ENCODE results near the gene TNFRSF1B. TPM values are rescaled to one million over a fixed set of nuclear protein-coding genes. Genes with fewer than 3 reads are reported as not detected.

The TNFRSF1B gene
- total RNA-seq, 2 donors from 2014 or later, result 17.0 to 25.6 TPM

GRCh38 chr1:12173631-12174121, 6.9 kb downstream of the TNFRSF1B start:
- no peak for TF ChIP-seq CTCF (IDR thresholded peaks at IDR 0.05)
- no peaks in the 10 kb centered on the region for H3K36me3 ChIP-seq
- no peak for DNase-seq (ENCODE audit: low spot score)
- no peaks in the 10 kb centered on the region for H3K27me3 ChIP-seq
- peaks cover 0 to 94% of the 10 kb centered on the region in 2 donors for H3K4me1 ChIP-seq
- H3K9me3 ChIP-seq, result no peaks in the 10 kb centered on the region
- peak overlapping the region; percentile 54 to 59 for H3K27ac ChIP-seq
- no peak overlapping the region for H3K4me3 ChIP-seq

GRCh38 chr1:12174924-12175810, 8.4 kb downstream of the TNFRSF1B start:
- H3K4me1 ChIP-seq, result peaks cover 0 to 94% of the 10 kb centered on the region in 2 donors
- H3K27ac ChIP-seq, result peak overlapping the region; percentile 59 to 71
- H3K4me3 ChIP-seq, result no peak overlapping the region

DNA sequence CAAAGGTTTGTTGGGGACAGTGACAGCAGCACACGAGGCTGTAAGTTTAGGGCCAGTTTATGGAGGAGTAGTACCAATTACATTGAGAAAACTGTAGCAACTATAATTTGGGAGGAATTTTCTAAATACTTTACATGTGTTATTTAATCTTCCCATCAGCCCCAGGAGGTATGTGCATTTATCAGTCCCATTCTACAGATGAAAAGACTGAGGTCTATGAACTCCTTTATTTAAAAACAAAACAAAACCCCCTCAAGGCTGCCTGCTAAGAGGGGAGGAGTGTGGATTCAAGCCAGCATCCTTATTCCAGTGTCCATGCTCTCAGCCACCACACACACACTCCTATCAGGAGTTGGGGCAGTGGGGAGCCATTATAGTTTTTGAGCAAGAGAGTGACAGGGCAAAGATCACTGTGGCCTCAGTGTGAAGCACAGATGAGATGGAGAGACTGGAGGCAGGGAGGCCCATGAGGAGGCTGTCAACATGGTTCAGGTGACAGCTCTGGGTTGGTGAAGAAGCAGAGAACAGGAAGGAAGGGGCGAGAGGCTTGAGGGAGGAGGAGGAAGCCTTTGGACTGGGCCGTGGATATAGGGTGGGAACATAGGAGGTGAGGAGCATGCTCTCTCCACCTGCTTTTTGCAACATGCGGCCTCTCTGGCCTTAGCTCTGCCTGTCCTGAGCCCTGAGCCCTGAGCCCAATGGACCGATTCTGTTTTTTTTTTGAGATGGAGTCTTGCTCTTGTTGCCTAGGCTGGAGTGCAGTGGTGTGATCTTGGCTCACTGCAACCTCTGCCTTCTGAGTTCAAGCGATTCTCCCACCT, 9.7 kb downstream of the TNFRSF1B start:
- peaks cover 0 to 99% of the 10 kb centered on the region in 2 donors for H3K4me1 ChIP-seq
- no peaks in the 10 kb centered on the region for H3K36me3 ChIP-seq
- TF ChIP-seq CTCF (IDR thresholded peaks at IDR 0.05), result no peak
- no peaks in the 10 kb centered on the region for H3K27me3 ChIP-seq
- H3K27ac ChIP-seq, result peak overlapping the region; percentile 9 to 72
- H3K9me3 ChIP-seq, result no peaks in the 10 kb centered on the region
- DNase-seq (ENCODE audit: low spot score), result no peak
- no peak overlapping the region for H3K4me3 ChIP-seq

More at GRCh38 chr1:12174924-12175810, 8.4 kb downstream of the TNFRSF1B start:
- H3K36me3 ChIP-seq, result no peaks in the 10 kb centered on the region
- DNase-seq (ENCODE audit: low spot score), result peak; percentile 70
- TF ChIP-seq CTCF (IDR thresholded peaks at IDR 0.05), result no peak
- H3K27me3 ChIP-seq, result no peaks in the 10 kb centered on the region
- H3K9me3 ChIP-seq, result no peaks in the 10 kb centered on the region

GRCh38 chr1:12177156-12177998, 10.6 kb downstream of the TNFRSF1B start:
- Histone ChIP-seq H3K4me3 (no peak overlapping the region), H3K27me3 (no peaks in the 10 kb centered on the region), H3K36me3 (no peaks in the 10 kb centered on the region), H3K9me3 (no peaks in the 10 kb centered on the region), H3K4me1 (peaks cover 0 to 99% of the 10 kb centered on the region in 2 donors), H3K27ac (peak overlapping the region; percentile 58 to 72)
- DNase-seq (ENCODE audit: low spot score), result no peak
- no peak for TF ChIP-seq CTCF (IDR thresholded peaks at IDR 0.05)

GRCh38 chr1:12177999-12178441, 11.2 kb downstream of the TNFRSF1B start:
- no peaks in the 10 kb centered on the region for H3K9me3 ChIP-seq
- peaks cover 0 to 99% of the 10 kb centered on the region in 2 donors for H3K4me1 ChIP-seq
- TF ChIP-seq CTCF (IDR thresholded peaks at IDR 0.05), result no peak
- peak overlapping the region; percentile 58 to 72 for H3K27ac ChIP-seq
- H3K36me3 ChIP-seq, result no peaks in the 10 kb centered on the region
- no peak overlapping the region for H3K4me3 ChIP-seq
- no peaks in the 10 kb centered on the region for H3K27me3 ChIP-seq
- DNase-seq (ENCODE audit: low spot score), result peak; percentile 91
